ENCODE results near the gene PCDH7.

- no peak for TF ChIP-seq POLR2A (IDR thresholded peaks at IDR 0.05)
- TF ChIP-seq, protein P1, sequence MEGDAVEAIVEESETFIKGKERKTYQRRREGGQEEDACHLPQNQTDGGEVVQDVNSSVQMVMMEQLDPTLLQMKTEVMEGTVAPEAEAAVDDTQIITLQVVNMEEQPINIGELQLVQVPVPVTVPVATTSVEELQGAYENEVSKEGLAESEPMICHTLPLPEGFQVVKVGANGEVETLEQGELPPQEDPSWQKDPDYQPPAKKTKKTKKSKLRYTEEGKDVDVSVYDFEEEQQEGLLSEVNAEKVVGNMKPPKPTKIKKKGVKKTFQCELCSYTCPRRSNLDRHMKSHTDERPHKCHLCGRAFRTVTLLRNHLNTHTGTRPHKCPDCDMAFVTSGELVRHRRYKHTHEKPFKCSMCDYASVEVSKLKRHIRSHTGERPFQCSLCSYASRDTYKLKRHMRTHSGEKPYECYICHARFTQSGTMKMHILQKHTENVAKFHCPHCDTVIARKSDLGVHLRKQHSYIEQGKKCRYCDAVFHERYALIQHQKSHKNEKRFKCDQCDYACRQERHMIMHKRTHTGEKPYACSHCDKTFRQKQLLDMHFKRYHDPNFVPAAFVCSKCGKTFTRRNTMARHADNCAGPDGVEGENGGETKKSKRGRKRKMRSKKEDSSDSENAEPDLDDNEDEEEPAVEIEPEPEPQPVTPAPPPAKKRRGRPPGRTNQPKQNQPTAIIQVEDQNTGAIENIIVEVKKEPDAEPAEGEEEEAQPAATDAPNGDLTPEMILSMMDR (IDR thresholded peaks at IDR 0.05), result peak; percentile 28 to 73 (median 54)
Measured at GRCh38 chr4:30714408-30715031, 5.6 kb upstream of the PCDH7 start.

Data from thyroid gland (tissue), 4 donors.